Measurements from ENCODE around the gene ITPR1. TPM values are rescaled to one million over a fixed set of nuclear protein-coding genes. Genes with fewer than 3 reads are reported as not detected.

Gene ITPR1
- total and polyA plus RNA-seq, 2 of the 4 experiments (the other 2 are of a cell fraction) = 1.8 to 5.7 TPM

- Histone ChIP-seq H3K4ac (ENCODE audit: low read depth, low read length) (no peak overlapping the region), H4K20me1 (ENCODE audit: insufficient read depth, low read length) (no peaks in the 10 kb centered on the region)
Observed at GRCh38 chr3:4845882-4846281, 352.7 kb downstream of the ITPR1 start.

More at GRCh38 chr3:4845882-4846281, 352.7 kb downstream of the ITPR1 start:
- H3K56ac ChIP-seq (ENCODE audit: extremely low read depth, insufficient read depth, low read length) = no peak overlapping the region
- TF ChIP-seq BHLHE40 (IDR thresholded peaks at IDR 0.05; ENCODE audit: low read depth, low read length) (no peak), CEBPB (IDR thresholded peaks at IDR 0.05; ENCODE audit: low read depth, low read length) (no peak), NFE2L2 (IDR thresholded peaks at IDR 0.05; ENCODE audit: low read depth, low read length) (no peak), FOS (IDR thresholded peaks at IDR 0.05; ENCODE audit: low read depth, low read length) (no peak), CTCF (conservative IDR thresholded peaks at IDR 0.05; ENCODE audit: low read depth, low read length) (no peak), CHD1 (IDR thresholded peaks at IDR 0.05; ENCODE audit: low read depth, low read length) (no peak)
- H3K9me1 ChIP-seq (ENCODE audit: insufficient read depth, low read length) = peaks cover 5% of the 10 kb centered on the region; the same call in 1 of the 2 replicates
- DNase-seq (no peak), ATAC-seq (ENCODE audit: low read depth) (no peak)
- H3K36me3 ChIP-seq (ENCODE audit: control insufficient read depth, insufficient read depth, low read length) = no peaks in the 10 kb centered on the region
- dilution Hi-C loops (cut with HindIII; ENCODE audit: low sequenced_read_pairs, unreplicated experiment) (no loop called here), intact Hi-C loops (cut with micrococcal nuclease) (no loop called here), in situ Hi-C loops (cut with MboI; ENCODE audit: low sequenced_read_pairs) (no loop called here)
- no peaks in the 10 kb centered on the region for H3K27me3 ChIP-seq (ENCODE audit: control insufficient read depth, insufficient read depth, low read length)
- no peaks in the 10 kb centered on the region for H3K79me1 ChIP-seq (ENCODE audit: low read depth in 1 of 2, low read length in 2 of 2)
- H2BK20ac ChIP-seq (ENCODE audit: low read depth, low read length) = no peak overlapping the region
- ChIA-PET CTCF (no interaction called here), POLR2A (ENCODE audit: unreplicated experiment) (no interaction called here)
- H3K4me3 ChIP-seq (ENCODE audit: insufficient read depth, low read depth, low read length) = no peak overlapping the region
- H3K27ac ChIP-seq (ENCODE audit: insufficient read depth, low read length) = no peak overlapping the region
- H3K14ac ChIP-seq (replicated peaks; ENCODE audit: low read depth, low read length) = no peak overlapping the region
- no CpG with 5 or more reads among the region's 3 CpGs for WGBS, 2 experiments (ENCODE audit: extremely low coverage in 2 of 2, insufficient read length in 1 of 2)
- H3K18ac ChIP-seq (ENCODE audit: low read depth, low read length) = no peak overlapping the region
- no peak overlapping the region for H3K4me2 ChIP-seq (ENCODE audit: low read depth, low read length)
- no peak overlapping the region for H2AFZ ChIP-seq (replicated peaks; ENCODE audit: low read length, poor library complexity)
- H3K9me3 ChIP-seq (ENCODE audit: control insufficient read depth, insufficient read depth, low read length) = no peaks in the 10 kb centered on the region
- H4K91ac ChIP-seq (ENCODE audit: insufficient read depth, low read depth, low read length) = no peak overlapping the region
- no peak overlapping the region for H2BK15ac ChIP-seq (ENCODE audit: low read depth, low read length)
- peaks cover 6% of the 10 kb centered on the region for H3K4me1 ChIP-seq (ENCODE audit: control insufficient read depth, insufficient read depth, low read length)
- H3K9ac ChIP-seq (ENCODE audit: low read depth, low read length) = no peak overlapping the region
- no peak overlapping the region for H2BK5ac ChIP-seq (ENCODE audit: low read depth, low read length, poor library complexity, severe bottlenecking)
- H2BK120ac ChIP-seq (ENCODE audit: low read depth, low read length) = no peak overlapping the region
- H2AK9ac ChIP-seq (replicated peaks; ENCODE audit: low read depth, low read length, poor library complexity) = no peak overlapping the region
- no peak overlapping the region for H4K8ac ChIP-seq (ENCODE audit: low read depth in 2 of 2, low read length in 2 of 2)
- H3K23ac ChIP-seq (ENCODE audit: low read depth, low read length) = no peak overlapping the region
- no TSS peak for BruUV-seq (replicated peaks)
- H2AK5ac ChIP-seq (ENCODE audit: low read depth, low read length) = no peak overlapping the region
- no peak overlapping the region for H4K5ac ChIP-seq (ENCODE audit: low read depth, low read length)
